ENCODE data around the gene PTPRJ. TPM values are rescaled to one million over a fixed set of nuclear protein-coding genes. Genes with fewer than 3 reads are reported as not detected.

PTPRJ gene
- total and polyA plus RNA-seq, 2 donors (not counting 1 experiment from before 2014, with no cell fraction given) = 11.2 to 20.0 TPM

GRCh38 chr11:48018528-48019216 is 38.3 kb downstream of the PTPRJ start:
- no peaks in the 10 kb centered on the region for H3K36me3 ChIP-seq (replicated peaks in 1 of 2; ENCODE audit: control extremely low read depth in 1 of 2, control insufficient read depth in 1 of 2, extremely low read depth in 1 of 2, insufficient read depth in 2 of 2, low read length in 1 of 2)
- ChIA-PET CTCF (interaction anchor here (1.0 to 2.0 kb wide), 8 partner anchors 16 to 90 kb away, joined by 3 to 10 read pairs (median 6); no protein-coding TSS in a partner anchor), POLR2A (interaction anchor here (0.5 to 1.2 kb wide), 3 partner anchors 9 to 91 kb away, joined by 4 to 6 read pairs (median 4); no protein-coding TSS in a partner anchor)
- no peak overlapping the region for H3K4me3 ChIP-seq (ENCODE audit: control extremely low read depth in 1 of 5, extremely low read depth in 1 of 5, insufficient read depth in 1 of 5, low read depth in 2 of 5, low read length in 4 of 5)
- H3K4me1 ChIP-seq (ENCODE audit: control insufficient read depth in 2 of 2, insufficient read depth in 2 of 2, low read length in 2 of 2) = peaks cover 69 to 94% of the 10 kb centered on the region in 2 donors
- peak overlapping the region; percentile 32 for H3K27ac Mint-ChIP-seq
- intact Hi-C loops (cut with micrococcal nuclease) = no loop called here
- WGBS (ENCODE audit: insufficient coverage) = 79% methylated on average over 5 of the region's 15 CpGs
- no peaks in the 10 kb centered on the region for H3K27me3 Mint-ChIP-seq
- peaks cover 4% of the 10 kb centered on the region for H4K20me1 ChIP-seq (ENCODE audit: control insufficient read depth, insufficient read depth, low read length, poor library complexity, severe bottlenecking)
- no peak for DNase-seq
- no peaks in the 10 kb centered on the region for H3K27me3 ChIP-seq (replicated peaks in 1 of 4; ENCODE audit: control extremely low read depth in 1 of 4, control insufficient read depth in 3 of 4, insufficient read depth in 4 of 4, low read length in 3 of 4)
- no peak for ATAC-seq (ENCODE audit: low read depth)
- no peaks in the 10 kb centered on the region for H3K9me3 ChIP-seq (ENCODE audit: control extremely low read depth in 1 of 3, control insufficient read depth in 2 of 3, insufficient read depth in 1 of 3, low read length in 2 of 3)
- no peak for TF ChIP-seq EZH2 (IDR thresholded peaks at IDR 0.05; ENCODE audit: borderline replicate concordance, insufficient read depth, low read depth, low read length, poor library complexity, severe bottlenecking)
- TF ChIP-seq CTCF (IDR thresholded peaks at IDR 0.05) = no peak
- peaks cover 82% of the 10 kb centered on the region for H3K4me1 Mint-ChIP-seq
- H2AFZ ChIP-seq (ENCODE audit: insufficient read depth, low read depth, low read length, poor library complexity, severe bottlenecking) = peak overlapping the region; percentile 2
- H3K4me2 ChIP-seq (replicated peaks; ENCODE audit: low read depth, low read length, poor library complexity, severe bottlenecking) = peak overlapping the region; percentile 5
- no peaks in the 10 kb centered on the region for H3K9me3 Mint-ChIP-seq (ENCODE audit: insufficient read depth)
- H3K9ac ChIP-seq (ENCODE audit: low read length) = no peak overlapping the region
- peak overlapping the region; percentile 50 to 55 for H3K27ac ChIP-seq (ENCODE audit: low read length in 2 of 2)
- peaks cover 95% of the 10 kb centered on the region for H3K79me2 ChIP-seq (ENCODE audit: control insufficient read depth, insufficient read depth, low read length)
- no peak overlapping the region for H3K4me3 Mint-ChIP-seq

GRCh38 chr11:48019217-48019584 is 38.8 kb downstream of the PTPRJ start:
- CTCF ChIA-PET = interaction anchor here (1.1 to 2.0 kb wide), 7 partner anchors 15 to 89 kb away, joined by 3 to 23 read pairs (median 7); no protein-coding TSS in a partner anchor
- H3K4me3 Mint-ChIP-seq = no peak overlapping the region
- Histone ChIP-seq H3K36me3 (replicated peaks in 1 of 2; ENCODE audit: control extremely low read depth in 1 of 2, control insufficient read depth in 1 of 2, extremely low read depth in 1 of 2, insufficient read depth in 2 of 2, low read length in 1 of 2) (peaks cover 0 to 3% of the 10 kb centered on the region in 2 experiments), H3K27me3 (replicated peaks in 1 of 4; ENCODE audit: control extremely low read depth in 1 of 4, control insufficient read depth in 3 of 4, insufficient read depth in 4 of 4, low read length in 3 of 4) (no peaks in the 10 kb centered on the region), H3K27ac (ENCODE audit: low read length in 2 of 2) (peak overlapping the region in 1 of 2 donors; percentile 55), H3K9me3 (ENCODE audit: control extremely low read depth in 1 of 3, control insufficient read depth in 2 of 3, insufficient read depth in 1 of 3, low read length in 2 of 3) (no peaks in the 10 kb centered on the region), H3K9ac (ENCODE audit: low read length) (no peak overlapping the region), H3K79me2 (ENCODE audit: control insufficient read depth, insufficient read depth, low read length) (peaks cover 95% of the 10 kb centered on the region), H3K4me2 (replicated peaks; ENCODE audit: low read depth, low read length, poor library complexity, severe bottlenecking) (peak overlapping the region; percentile 59), H3K4me3 (ENCODE audit: control extremely low read depth in 1 of 5, extremely low read depth in 1 of 5, insufficient read depth in 1 of 5, low read depth in 2 of 5, low read length in 4 of 5) (peak overlapping the region in 1 of 5 experiments; percentile 55), H2AFZ (ENCODE audit: insufficient read depth, low read depth, low read length, poor library complexity, severe bottlenecking) (no peak overlapping the region), H3K4me1 (ENCODE audit: control insufficient read depth in 2 of 2, insufficient read depth in 2 of 2, low read length in 2 of 2) (peaks cover 64 to 89% of the 10 kb centered on the region in 2 donors), H4K20me1 (ENCODE audit: control insufficient read depth, insufficient read depth, low read length, poor library complexity, severe bottlenecking) (peaks cover 4% of the 10 kb centered on the region)
- 76% methylated on average over 3 of the region's 6 CpGs for WGBS (ENCODE audit: insufficient coverage)
- peak overlapping the region; percentile 32 for H3K27ac Mint-ChIP-seq
- POLR2A ChIA-PET = interaction anchor here (0.5 to 1.0 kb wide), 2 partner anchors 8 to 35 kb away, joined by 4 to 6 read pairs; no protein-coding TSS in a partner anchor
- DNase-seq (no peak), ATAC-seq (ENCODE audit: low read depth) (no peak)
- peaks cover 80% of the 10 kb centered on the region for H3K4me1 Mint-ChIP-seq
- H3K27me3 Mint-ChIP-seq = no peaks in the 10 kb centered on the region
- intact Hi-C loops (cut with micrococcal nuclease) = no loop called here
- no peaks in the 10 kb centered on the region for H3K9me3 Mint-ChIP-seq (ENCODE audit: insufficient read depth)
- no peak for TF ChIP-seq CTCF (IDR thresholded peaks at IDR 0.05)
- TF ChIP-seq EZH2 (IDR thresholded peaks at IDR 0.05; ENCODE audit: borderline replicate concordance, insufficient read depth, low read depth, low read length, poor library complexity, severe bottlenecking) = no peak
